MM.1S (cell line): Measurements from ENCODE around the gene CD7.

Experiments used
- CTCF ChIP-seq: fragments of 300-600 bp; sonication (generic); IDR thresholded peaks from 2 replicates; pipeline ENCODE4 v1.5.1; 2016; ENCODE audit warnings: antibody characterized with exemption, low read length, mixed read lengths
- EZH2 ChIP-seq: fragments of 300-600 bp; sonication (generic); optimal IDR thresholded peaks from 2 replicates; pipeline ENCODE3; 2017; ENCODE audit warnings: low read depth, mild to moderate bottlenecking, antibody characterized with exemption, low read length, mixed read lengths
- EZH2phosphoT487 ChIP-seq: fragments of 300-600 bp; sonication (generic); IDR thresholded peaks from 2 replicates; pipeline ENCODE4 v1.6.1; 2018; ENCODE audit warnings: antibody characterized with exemption, low read length

DNA sequence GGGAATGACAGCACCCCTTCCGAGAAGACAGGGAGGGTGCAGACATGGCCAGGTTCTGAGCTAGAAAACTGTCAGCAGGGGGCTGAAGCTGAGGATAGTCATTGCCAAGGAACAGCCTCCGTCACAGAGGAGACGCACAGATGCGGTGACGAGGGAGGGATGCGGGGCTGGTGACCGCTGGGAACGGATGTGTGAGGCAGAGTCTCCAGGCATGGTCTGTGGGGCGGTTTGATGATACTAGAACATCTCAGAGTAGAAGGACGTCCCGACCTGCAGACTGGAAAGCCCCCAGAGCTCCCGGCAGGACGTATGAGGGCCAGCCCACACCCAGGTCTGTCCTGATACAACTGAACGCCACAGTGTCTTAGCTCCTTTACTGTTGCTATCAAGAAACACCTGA lies 42.1 kb downstream of the CD7 start:
- TF ChIP-seq CTCF = no peak
- TF ChIP-seq EZH2 = no peak
- no peak for TF ChIP-seq EZH2phosphoT487
